Activated CD8-positive, alpha-beta memory T cell treated with anti-CD3 and anti-CD28 coated beads, Interleukin-2, amount 50 U/mL, for 24 hours (primary cell): ENCODE results near the gene BNIPL.
A peak's percentile ranks its signal among the peaks of the same experiment; 100 is the strongest.

Experiments used
- DNase-seq: peaks from one replicate; pipeline ENCODE4 v3.0.0-alpha.2; 2020; ENCODE audit errors: extremely low read depth

BNIPL gene

DNA sequence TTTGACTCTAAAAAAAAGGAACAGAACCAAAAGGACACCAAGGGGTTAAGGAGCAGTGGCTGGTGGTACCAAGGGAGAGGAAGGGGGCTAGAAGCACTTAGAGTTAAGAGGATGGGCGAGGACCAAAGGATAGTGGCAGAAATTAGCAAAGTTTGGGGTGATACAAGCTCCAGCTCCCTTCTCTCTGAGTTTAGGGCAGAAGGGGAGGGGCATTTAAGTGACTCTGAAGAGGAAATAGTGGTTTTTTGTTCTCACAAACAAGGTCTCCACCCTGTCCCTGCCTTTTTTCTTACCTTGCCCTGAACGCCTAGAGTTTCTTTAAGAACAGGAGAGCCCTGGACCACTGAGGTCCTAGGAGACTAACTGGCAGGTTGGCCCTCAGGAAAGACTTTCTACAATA, 19.8 kb downstream of the BNIPL start:
- DNase-seq: no peak

DNA sequence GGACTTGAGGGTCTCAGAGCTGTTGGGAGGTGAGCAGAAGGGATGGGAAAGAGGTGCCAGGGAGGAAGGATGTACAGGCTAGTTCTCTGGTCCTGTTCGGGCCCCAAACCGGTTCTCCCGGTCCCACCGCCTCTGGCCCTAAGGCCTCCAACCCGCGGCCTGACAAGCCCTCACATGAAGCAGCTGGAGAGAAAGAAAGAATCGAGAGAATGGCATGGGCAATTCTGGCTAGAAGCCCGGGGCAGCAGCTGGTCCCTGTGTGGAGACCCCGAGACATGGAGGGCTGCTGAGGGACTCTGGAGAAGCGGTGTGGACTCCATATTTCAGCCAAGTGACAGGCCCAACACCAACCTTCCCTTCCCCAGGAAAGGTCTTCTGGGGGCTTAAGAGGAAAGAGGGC, 22.3 kb downstream of the BNIPL start:
- DNase-seq: no peak

DNA sequence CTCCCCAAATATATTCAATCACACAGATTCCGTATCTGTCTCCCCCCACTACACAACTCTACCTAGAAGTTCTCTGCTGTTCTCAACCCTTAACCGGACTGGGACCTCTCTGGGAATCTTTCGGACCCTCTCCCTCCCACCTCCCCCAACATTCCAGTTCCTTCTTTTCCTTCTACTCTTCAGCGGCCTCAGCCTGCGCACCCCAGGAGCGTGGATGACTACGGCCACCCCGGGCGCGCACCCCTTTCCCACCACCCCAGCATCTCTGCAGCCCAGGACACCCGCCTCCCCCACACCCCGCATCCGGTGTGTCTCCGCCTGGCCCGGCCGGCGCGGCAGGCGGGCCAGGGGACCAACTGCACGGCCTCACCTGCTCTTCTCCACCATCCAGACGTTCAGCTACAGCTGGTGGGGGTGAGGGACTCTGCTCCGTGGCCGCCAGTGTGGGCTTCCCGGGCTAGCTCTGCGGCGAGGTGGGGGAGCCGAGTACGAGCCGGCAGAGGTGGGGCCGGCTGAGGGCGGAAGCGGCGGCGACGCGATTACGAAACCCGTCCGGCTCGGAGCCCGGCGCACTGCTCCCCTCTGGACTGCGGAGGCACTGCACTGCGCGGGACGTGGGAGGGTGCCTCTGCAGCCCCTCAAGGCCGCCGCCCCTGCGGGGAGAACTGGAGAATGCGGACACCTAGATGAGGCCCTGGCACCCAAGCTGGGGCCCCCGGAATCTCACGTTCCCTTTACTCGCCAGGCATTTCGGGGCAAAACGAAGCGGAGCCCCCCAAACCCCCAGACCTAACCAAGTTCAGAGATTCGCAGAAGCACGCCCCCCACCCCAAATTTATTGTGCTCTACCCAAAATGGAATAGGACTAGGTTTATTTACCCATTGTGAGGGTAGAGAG, 23.0 kb downstream of the BNIPL start, which contains the start of gene CDC42SE1:
Gene CDC42SE1 (minus strand): TSS at position 514 of the 898 bp plus-strand sequence. CDS start 3,892 bp downstream, outside the sequence.
- DNase-seq: peak; percentile 62

DNA sequence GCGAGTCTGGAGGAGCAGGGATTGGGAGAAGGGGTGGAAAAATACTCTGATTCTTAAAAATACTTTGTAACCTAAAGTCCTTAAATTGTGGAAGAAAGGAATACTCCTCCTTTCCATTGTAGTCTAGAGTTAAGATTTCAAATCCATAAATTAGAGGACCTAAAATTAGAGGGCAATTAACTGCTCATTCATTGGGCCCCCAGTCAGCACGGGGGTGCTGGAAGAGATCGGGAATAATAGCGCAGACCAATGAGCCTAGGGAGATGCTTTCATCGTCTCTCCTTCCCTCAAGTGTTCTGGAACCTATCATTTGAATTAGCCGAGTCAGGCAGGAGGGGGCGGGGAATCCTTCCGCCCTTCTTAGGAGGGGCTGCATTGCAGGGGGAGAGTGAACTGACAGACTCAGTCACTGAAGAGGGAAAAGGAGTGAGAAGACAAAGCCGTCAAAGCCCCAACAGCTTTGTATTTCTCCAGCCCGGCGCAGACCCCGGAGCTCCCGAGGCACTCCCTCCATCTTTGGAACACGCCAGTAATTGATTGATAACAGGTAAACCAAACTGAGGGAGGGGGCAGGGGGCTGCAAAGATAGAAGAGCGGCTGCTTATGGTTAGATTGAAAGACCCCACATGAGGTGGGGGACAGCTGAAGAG, 23.7 kb downstream of the BNIPL start, which contains the start of gene MLLT11:
Gene MLLT11 (plus strand): TSS at position 391 of the 650 bp plus-strand sequence. CDS start 6,828 bp downstream, outside the sequence.
- DNase-seq: no peak

DNA sequence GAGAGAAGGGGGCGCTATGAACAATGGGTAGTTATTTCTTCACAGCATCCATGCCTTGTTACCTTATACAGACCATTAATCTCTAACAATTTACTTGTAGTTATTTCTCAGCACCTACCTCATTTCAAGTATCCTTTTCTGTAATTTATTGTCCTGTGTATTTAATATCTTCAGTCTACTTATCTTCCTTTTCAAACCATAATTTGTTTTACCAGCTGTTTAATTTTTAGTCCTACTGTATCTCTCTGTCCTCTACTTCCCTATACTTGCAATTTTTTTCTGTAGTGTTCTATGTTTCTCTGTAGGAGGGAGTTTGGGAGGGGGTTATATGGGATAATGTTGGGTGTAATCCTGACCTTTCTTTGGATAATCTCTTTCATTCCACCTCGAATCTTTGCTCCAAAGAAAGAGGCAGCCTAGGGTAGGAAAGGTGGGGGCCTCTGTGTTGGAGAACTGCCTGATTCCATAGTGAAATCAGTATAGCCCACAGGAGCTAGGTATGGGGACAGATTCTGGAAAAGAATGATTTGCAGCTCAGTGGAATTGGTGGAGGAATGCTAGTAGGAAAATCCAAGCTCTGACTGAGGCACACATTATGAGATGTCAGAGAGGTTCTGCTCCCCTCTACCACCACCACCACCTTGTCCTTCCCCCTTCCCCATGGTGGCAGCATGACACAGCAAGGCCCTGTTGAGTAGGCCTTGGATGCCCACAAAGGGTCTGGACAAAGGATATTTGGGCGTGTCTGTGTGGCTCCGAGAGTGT, 24.5 kb downstream of the BNIPL start:
- DNase-seq: no peak

DNA sequence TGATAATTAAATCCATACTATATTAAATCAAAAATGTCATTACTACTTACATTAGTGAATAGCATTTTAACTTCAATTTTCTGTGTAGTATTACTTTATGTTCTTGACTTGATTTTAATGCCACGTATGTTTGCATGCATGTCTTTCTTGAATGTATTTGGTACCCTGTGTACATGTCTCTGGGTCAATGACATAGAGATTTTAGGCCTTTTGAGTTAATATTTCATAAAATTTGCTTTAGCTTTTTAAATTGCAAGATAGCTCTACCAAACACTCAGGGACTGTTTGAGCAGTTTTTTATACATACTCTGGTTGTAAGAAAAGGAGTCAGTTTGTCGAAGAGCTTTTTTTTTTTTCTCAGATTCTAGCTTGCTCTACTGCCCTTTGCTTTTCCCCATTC, 25.3 kb downstream of the BNIPL start:
- DNase-seq: no peak

DNA sequence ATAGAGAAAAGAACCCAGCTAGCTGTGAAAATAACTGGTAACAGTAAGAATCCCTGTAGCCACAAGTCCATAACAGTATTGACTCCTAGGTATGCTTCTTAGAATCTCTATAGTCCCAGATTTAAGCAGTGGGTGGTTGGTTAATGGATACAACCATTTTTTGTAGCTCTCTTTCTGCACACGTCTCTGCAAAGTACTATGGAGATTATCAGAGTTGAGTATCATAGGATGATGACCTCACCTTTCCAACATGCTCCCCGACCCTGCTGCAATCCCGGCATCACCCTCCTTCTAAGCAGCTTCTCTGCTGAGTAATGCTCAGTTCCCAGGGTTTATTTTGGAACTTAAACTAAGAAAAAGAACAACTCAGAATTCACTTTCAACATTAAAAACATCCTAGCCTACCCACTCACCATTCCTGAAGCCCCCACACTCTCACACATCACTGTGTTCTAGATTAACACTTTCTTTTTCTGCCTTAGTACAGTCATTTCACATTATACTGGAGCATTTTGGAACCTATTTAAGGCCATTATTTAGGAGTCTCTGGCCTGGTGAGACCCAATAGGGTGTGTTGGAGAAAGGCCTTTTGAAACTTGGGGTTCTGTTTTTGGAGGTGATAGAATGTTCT, 26.5 kb downstream of the BNIPL start:
- no peak for DNase-seq

DNA sequence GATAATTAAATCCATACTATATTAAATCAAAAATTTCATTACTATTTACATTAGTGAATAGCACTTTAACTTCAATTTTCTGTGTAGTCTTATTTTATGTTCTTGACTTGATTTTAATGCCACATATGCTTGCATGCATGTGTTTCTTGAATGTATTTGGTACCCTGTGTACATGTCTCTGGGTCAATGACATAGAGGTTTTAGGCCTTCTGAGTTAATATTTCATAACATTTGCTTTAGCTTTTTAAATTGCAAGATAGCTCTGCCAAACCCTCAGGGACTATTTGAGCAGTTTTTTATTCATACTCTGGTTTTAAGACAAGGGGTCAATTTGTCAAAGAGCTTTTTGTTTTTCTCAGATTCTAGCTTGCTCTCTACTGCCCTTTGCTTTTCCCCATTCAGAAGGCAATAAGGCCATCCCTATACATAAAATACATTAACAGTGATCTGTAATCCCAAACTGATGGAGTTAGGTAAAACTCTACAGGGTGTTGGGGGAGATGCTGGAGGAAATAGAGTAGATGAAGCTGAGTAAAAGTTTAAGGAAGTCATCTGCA, 28.8 kb downstream of the BNIPL start:
- no peak for DNase-seq

DNA sequence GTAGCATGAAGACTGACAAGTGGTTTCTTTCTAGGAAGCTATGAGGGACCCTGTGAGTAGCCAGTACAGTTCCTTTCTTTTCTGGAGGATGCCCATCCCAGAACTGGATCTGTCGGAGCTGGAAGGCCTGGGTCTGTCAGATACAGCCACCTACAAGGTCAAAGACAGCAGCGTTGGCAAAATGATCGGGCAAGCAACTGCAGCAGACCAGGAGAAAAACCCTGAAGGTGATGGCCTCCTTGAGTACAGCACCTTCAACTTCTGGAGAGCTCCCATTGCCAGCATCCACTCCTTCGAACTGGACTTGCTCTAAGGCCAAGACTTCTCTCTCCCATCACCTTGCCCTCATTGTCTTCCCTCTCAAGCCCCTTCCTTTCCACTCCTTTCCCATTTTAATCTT, 30.8 kb downstream of the BNIPL start:
- no peak for DNase-seq

DNA sequence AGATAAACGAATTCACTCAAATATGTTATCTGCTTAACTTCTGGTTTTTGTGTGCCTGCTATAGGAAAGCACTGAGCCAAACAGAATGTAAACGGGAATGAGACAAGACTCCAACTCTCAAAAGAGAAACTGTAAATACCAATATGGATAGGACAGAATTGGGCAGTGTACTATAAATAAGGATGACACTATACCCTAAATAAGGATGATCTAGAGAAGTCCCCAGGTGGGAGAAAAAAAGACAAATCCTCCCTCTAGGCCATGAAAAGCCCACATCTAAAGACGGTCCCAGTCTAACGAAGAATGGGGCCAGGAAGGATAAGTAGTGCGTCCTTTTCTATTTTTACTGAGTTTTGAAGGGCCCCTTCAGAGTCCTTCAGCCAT, 32.7 kb downstream of the BNIPL start:
- DNase-seq: no peak

DNA sequence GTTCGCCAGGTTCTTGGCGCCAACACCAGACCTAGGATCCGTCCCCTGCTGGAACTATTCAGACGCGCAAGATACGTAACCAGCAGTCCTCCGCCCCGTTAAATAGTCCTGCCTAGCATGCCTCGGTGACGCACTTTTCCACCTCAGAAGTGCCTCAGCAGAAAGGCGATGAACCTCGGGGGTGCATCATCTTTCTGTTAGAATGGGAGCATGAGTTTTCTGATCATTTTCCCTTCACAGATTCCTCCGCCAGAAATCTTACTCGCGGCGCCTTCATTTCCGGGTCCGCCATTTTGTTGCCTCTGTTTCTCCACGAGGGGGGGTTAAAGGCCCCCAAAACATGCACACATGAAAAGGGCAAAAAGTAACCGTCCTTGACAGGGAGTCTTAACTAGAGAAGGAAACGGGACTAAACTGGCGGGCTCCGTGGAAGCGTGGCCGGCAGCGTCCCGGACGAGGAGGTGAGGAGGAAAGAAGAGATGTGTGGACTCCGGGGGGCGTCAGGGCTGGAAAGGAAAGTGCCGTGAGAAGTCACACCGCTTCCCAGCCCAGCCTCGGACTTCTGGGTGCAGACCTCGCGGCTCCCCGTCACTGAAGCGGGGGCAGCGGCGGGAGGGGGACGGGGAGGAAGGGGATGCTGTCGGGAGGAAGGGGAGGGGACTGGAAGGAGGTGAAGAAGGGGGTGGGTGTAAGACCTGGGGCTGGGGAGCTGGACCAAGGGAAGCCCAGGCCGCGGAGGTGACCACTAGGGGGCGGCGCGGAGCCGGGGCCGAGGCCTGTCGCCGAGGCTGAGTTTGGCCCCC, 34.3 kb downstream of the BNIPL start, which contains the start of gene GABPB2:
Gene GABPB2 (plus strand): TSS at position 288 of the 803 bp plus-strand sequence. CDS start 17,429 bp downstream, outside the sequence.
- DNase-seq: peak; percentile 68

DNA sequence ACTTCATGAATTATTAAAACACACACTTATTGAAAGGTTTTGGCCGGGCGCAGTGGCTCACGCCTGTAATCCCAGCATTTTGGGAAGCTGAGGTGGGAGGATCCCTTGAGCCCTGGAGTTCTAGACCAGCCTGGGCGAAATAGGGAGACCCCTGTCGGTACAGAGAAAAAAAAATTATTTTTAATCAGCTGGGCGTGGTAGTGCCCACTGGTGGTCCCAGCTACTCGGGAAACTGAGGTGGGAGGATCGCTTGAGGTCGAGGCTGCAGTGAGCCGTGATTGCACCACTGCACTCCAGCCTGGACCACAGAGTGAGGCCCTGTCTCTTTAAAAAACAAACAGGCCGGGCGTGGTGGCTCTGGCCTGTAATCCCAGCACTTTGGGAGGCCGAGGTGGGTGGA, 35.8 kb downstream of the BNIPL start:
- no peak for DNase-seq

DNA sequence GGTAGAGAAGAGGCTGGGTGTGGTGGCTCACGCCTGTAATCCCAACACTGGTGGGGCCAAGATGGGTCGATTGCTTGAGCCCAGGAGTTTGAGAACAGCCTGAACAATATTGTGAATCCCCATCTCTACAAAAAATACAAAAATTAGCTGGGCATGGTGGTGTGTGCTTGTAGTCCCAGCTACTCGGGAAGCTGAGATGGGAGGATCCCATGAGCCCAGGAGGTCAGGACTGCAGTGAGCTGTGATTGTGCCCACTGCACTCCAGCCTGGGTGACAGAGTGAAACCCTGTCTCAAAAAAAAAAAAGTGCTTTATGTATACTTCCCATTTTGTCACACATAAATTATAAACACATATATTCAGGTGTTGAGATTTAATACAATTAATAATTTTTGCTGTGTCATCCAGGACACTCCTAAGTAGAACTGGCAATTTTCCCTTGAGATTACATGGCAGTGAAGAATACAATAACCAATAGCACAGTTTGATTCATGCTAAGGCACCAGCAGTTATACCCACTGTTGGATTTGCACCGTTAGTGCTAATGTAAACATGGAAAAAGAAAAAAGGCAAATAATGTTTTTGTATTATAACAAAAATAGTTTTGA, 49.7 kb downstream of the BNIPL start:
- DNase-seq: no peak
